CD8-positive, alpha-beta memory T cell (primary cell): ENCODE measurements around the gene MYOCOS. TPM values are rescaled to one million over a fixed set of nuclear protein-coding genes. Genes with fewer than 3 reads are reported as not detected.

Experiments
- CTCF ChIA-PET: fragments of 350-600 bp; sonication (Branson Sonifier 250); formaldehyde crosslinking; loops from one replicate; lab custom pipeline; 2021; ENCODE audit warnings: antibody characterized with exemption; lab: Charles Lee
- POLR2A ChIA-PET: fragments of 350-600 bp; sonication (Branson Sonifier 250); formaldehyde crosslinking; loops from one replicate; lab custom pipeline; 2021; ENCODE audit warnings: antibody characterized with exemption; lab: Charles Lee
- DNase-seq, 5 donors: peaks; one replicate each; pipeline versions ENCODE4 v3.0.0 to v3.0.0-alpha.2; 2020 to 2022; ENCODE audit warnings: mixed read lengths in 1 of 5
- H3K27ac ChIP-seq: one replicate; pipeline ENCODE4 v1.7.0; 2013; ENCODE audit warnings: low read depth, mild to moderate bottlenecking, low read length, moderate library complexity
- H3K27me3 ChIP-seq: 2 replicates; pipeline ENCODE4 v1.7.0; 2013; ENCODE audit warnings: low read length, mild to moderate bottlenecking; ENCODE audit not compliant: insufficient read depth, poor library complexity, severe bottlenecking
- H3K36me3 ChIP-seq: 2 replicates; pipeline ENCODE4 v1.7.0; 2013; ENCODE audit warnings: mild to moderate bottlenecking, low read length, moderate library complexity; ENCODE audit not compliant: insufficient read depth
- H3K4me1 ChIP-seq: 2 replicates; pipeline ENCODE4 v1.7.0; 2013; ENCODE audit warnings: mild to moderate bottlenecking, low read length, moderate library complexity; ENCODE audit not compliant: insufficient read depth
- H3K4me3 ChIP-seq: 2 replicates; pipeline ENCODE4 v1.7.0; 2013; ENCODE audit warnings: mild to moderate bottlenecking, low read length
- H3K9me3 ChIP-seq: 2 replicates; pipeline ENCODE4 v1.7.0; 2013; ENCODE audit warnings: mild to moderate bottlenecking, low read length
- H3K27ac Mint-ChIP-seq, 8 donors: one replicate each; pipeline ENCODE4 v1.8.0; 2020 to 2021; ENCODE audit warnings: mixed read lengths in 8 of 8, mild to moderate bottlenecking in 6 of 8, inconsistent platforms in 3 of 8, moderate library complexity in 3 of 8
- H3K27me3 Mint-ChIP-seq, 2 donors: one replicate each; pipeline ENCODE4 v1.8.0; 2020 to 2021; ENCODE audit warnings: mixed read lengths in 2 of 2, mild to moderate bottlenecking in 1 of 2, moderate library complexity in 1 of 2
- H3K36me3 Mint-ChIP-seq, 3 donors: one replicate each; pipeline ENCODE4 v1.8.0; 2020 to 2021; ENCODE audit warnings: mixed read lengths in 3 of 3, inconsistent platforms in 1 of 3, mild to moderate bottlenecking in 1 of 3
- H3K4me1 Mint-ChIP-seq, 3 donors: one replicate each; pipeline ENCODE4 v1.8.0; 2020 to 2021; ENCODE audit warnings: mixed read lengths in 3 of 3, inconsistent platforms in 1 of 3, mild to moderate bottlenecking in 1 of 3
- H3K4me3 Mint-ChIP-seq, 7 donors: one replicate each; pipeline ENCODE4 v1.8.0; 2020 to 2021; ENCODE audit warnings: mixed read lengths in 7 of 7, mild to moderate bottlenecking in 6 of 7, moderate library complexity in 4 of 7, inconsistent platforms in 2 of 7
- H3K9me3 Mint-ChIP-seq, 5 donors: one replicate each; pipeline ENCODE4 v1.8.0; 2020 to 2022; ENCODE audit warnings: mixed read lengths in 5 of 5, mild to moderate bottlenecking in 3 of 5, moderate library complexity in 2 of 5, inconsistent platforms in 1 of 5
- polyA plus RNA-seq: library from polyadenylated mRNA; unstranded; fragments of 300-500 nt; fragmentation: Illumina TruSeq; gene quantifications from one replicate; pipeline ENCODE4 v1.2.3, GENCODE V29; 2021
- total RNA-seq, 2 experiments: library from RNA; stranded (reverse); gene quantifications; one replicate each; pipeline ENCODE4 v1.2.3, GENCODE V29; 2021

The MYOCOS gene
- total and polyA plus RNA-seq, 3 experiments from 2014 or later, result not detected

DNA sequence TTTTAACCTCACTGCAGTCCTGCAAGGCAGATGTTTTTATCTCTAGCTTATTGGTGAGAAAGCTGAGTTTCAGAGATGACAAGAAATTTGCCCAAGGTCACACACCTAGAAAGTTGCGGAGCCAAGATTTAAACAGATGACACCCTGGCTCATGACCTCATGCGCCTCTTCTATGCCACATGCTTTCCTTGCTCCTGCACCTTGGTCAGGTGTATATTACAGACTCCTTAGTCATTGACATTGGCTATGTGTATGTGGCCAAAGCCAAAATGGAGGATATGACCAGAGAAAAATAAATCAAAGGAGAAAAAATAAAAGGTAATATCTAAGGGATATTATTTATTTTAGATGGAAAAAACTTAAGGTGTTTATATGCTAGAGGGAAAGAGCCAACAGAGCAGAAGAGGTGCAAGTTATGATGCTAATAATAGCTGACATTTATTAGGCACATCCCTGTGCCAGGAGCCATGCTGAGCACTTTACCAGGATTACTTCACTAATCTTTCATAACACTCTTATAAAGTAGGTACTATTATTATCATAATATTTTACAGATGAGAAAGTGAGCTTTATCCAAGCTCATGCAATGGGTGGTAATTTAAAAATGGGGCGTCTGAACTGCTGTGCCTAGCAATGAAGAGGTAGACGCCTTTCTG is 44.2 kb downstream of the MYOCOS start:
- Histone ChIP-seq H3K27me3 (no peaks in the 10 kb centered on the region), H3K4me3 (no peak overlapping the region), H3K36me3 (no peaks in the 10 kb centered on the region), H3K9me3 (no peaks in the 10 kb centered on the region), H3K4me1 (no peaks in the 10 kb centered on the region), H3K27ac (no peak overlapping the region)
- Mint-ChIP-seq H3K4me3 (no peak overlapping the region), H3K4me1 (no peaks in the 10 kb centered on the region), H3K27me3 (peaks cover 7 to 22% of the 10 kb centered on the region in 2 donors), H3K27ac (no peak overlapping the region), H3K36me3 (no peaks in the 10 kb centered on the region), H3K9me3 (no peaks in the 10 kb centered on the region)
- DNase-seq, result no peak
- ChIA-PET CTCF (no interaction called here), POLR2A (no interaction called here)

DNA sequence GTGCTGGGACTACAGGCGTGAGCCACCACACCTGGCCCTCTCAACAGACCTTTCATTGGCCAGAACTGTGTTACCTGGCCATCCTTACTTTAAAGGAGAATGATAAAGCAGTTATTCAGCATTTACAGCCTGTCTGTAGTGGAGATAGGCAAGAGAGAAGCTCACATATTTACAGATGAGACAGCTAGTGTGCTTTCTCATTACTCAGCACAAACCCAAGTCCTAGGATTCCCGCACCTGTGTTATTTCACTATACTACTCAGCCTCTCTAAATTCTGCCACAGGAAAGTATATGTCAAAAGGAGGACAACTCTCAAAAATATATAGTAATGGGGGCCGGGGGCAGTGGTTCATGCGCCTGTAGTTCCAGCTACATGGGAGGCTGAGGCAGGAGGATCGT is 46.3 kb downstream of the MYOCOS start:
- H3K36me3 ChIP-seq, result no peaks in the 10 kb centered on the region
- POLR2A ChIA-PET, result no interaction called here
- no peaks in the 10 kb centered on the region for H3K4me1 ChIP-seq
- Mint-ChIP-seq H3K9me3 (no peaks in the 10 kb centered on the region), H3K36me3 (no peaks in the 10 kb centered on the region), H3K4me3 (no peak overlapping the region), H3K27ac (no peak overlapping the region), H3K27me3 (peaks cover 5 to 32% of the 10 kb centered on the region in 2 donors), H3K4me1 (no peaks in the 10 kb centered on the region)
- CTCF ChIA-PET, result interaction anchor here (0.9 to 2.6 kb wide), 3 partner anchors 10 to 23 kb away, joined by 3 to 7 read pairs (median 4); no protein-coding TSS in a partner anchor
- no peak for DNase-seq
- H3K27me3 ChIP-seq, result no peaks in the 10 kb centered on the region
- H3K27ac ChIP-seq, result no peak overlapping the region
- no peaks in the 10 kb centered on the region for H3K9me3 ChIP-seq
- no peak overlapping the region for H3K4me3 ChIP-seq

DNA sequence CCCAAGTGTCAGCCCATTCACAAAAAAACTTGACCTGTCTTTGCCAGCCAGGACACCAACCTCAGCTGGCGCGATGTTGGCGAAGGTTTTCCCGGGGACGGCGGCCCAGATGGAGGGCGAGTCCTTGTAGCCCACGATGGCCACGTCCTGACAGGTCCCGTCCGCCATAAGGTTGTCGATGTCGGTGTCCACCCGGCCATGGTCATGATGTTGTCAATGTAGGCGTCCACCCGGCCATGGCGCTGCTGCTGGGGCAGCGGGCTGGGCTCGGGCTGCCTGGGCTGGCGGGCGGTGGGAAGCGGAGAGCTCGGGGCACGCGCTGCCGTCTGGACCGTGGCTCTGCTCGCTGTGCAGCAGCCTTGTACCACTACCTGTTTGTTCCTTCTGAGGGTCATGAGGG is 48.7 kb downstream of the MYOCOS start:
- Mint-ChIP-seq H3K27me3 (peaks cover 7 to 32% of the 10 kb centered on the region in 2 donors), H3K36me3 (no peaks in the 10 kb centered on the region), H3K4me1 (no peaks in the 10 kb centered on the region), H3K27ac (no peak overlapping the region), H3K9me3 (no peaks in the 10 kb centered on the region), H3K4me3 (no peak overlapping the region)
- DNase-seq, result no peak
- Histone ChIP-seq H3K27me3 (no peaks in the 10 kb centered on the region), H3K27ac (no peak overlapping the region), H3K36me3 (no peaks in the 10 kb centered on the region), H3K9me3 (no peaks in the 10 kb centered on the region), H3K4me3 (no peak overlapping the region), H3K4me1 (no peaks in the 10 kb centered on the region)
- ChIA-PET CTCF (no interaction called here), POLR2A (interaction anchor here (0.7 kb wide), 1 partner anchor 71 kb away, joined by 3 read pairs; the partner anchor contains the start of gene VAMP4)

DNA sequence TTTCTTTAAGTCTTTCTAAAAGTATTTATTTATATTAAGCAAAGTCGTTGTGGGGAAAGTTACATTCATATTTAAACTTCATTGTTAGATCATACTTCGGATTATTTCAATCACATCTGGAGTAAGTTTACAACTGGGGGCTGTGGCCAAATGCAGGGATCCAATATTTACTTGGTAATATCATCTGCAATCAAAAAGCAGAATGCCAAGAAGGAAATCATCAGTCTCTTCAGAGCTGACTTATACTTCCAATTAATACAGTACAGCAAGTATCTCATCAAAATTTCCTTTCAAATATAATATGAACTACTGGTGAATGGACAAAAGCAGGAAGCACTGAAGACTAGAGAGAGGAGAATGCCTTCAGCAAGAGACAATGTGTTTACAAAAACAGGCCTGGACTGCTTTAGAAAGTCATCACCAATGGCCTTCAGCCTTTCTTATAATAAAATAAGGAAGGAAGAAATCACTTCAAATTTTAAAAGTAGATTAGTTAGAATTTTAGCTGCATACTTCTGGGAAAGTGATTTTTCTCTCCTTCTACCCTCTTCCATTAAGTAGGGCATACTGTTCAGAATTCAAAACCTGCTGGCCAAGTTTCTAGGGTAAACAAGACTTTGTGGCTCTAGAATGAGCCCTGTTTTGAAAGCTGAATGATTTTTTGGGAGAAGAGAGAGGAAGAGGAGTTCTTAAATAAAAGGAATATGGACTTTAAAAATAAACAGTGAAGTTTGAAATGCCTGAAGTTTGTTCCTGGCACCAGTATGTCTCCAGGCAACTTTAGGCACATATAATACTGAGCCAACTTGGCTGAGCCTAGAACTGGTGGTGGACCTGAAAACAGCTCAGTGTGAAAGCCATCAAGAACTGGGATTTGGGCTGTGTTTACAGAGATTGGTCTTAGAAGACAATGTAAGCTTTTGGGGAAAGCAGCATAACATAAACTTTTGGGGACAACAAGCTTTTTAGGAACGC is 52.7 kb downstream of the MYOCOS start:
- CTCF ChIA-PET, result no interaction called here
- no peaks in the 10 kb centered on the region for H3K27me3 ChIP-seq
- no peak overlapping the region for H3K4me3 Mint-ChIP-seq
- no peaks in the 10 kb centered on the region for H3K4me1 Mint-ChIP-seq
- H3K4me3 ChIP-seq, result no peak overlapping the region
- no peak for DNase-seq
- no peaks in the 10 kb centered on the region for H3K9me3 ChIP-seq
- no peaks in the 10 kb centered on the region for H3K36me3 Mint-ChIP-seq
- H3K27me3 Mint-ChIP-seq, result peaks cover 2 to 33% of the 10 kb centered on the region in 2 donors
- no peaks in the 10 kb centered on the region for H3K36me3 ChIP-seq
- no peak overlapping the region for H3K27ac Mint-ChIP-seq
- H3K27ac ChIP-seq, result no peak overlapping the region
- no peaks in the 10 kb centered on the region for H3K4me1 ChIP-seq
- POLR2A ChIA-PET, result no interaction called here
- H3K9me3 Mint-ChIP-seq, result no peaks in the 10 kb centered on the region

Other genes starting within 250 kb of the MYOCOS start
- gene PRRC2C, start 136.7 kb upstream of the MYOCOS start, total RNA-seq, result 100 to 1,000 TPM; 262 to 275 TPM
- 106 TPM for gene PRRC2C, start 136.7 kb upstream of the MYOCOS start, polyA plus RNA-seq
- gene MYOC, start 30.4 kb downstream of the MYOCOS start, total RNA-seq, result not detected
- not detected for gene MYOC, start 30.4 kb downstream of the MYOCOS start, polyA plus RNA-seq
- gene VAMP4, start 119.8 kb downstream of the MYOCOS start, total RNA-seq, result 1 to 10 TPM; 7.3 to 7.7 TPM
- 22.2 TPM for gene VAMP4, start 119.8 kb downstream of the MYOCOS start, polyA plus RNA-seq
- gene METTL13, start 159.4 kb downstream of the MYOCOS start, total RNA-seq, result 10 to 100 TPM; 63.7 to 65.8 TPM
- gene METTL13, start 159.4 kb downstream of the MYOCOS start, polyA plus RNA-seq, result 35.1 TPM
- gene DNM3, start 219.3 kb downstream of the MYOCOS start, total RNA-seq, result under 1 TPM; 0.59 to 0.64 TPM
- gene DNM3, start 219.3 kb downstream of the MYOCOS start, polyA plus RNA-seq, result 0.29 TPM